Uterus (tissue), 4 donors: ENCODE results near the gene MBD5. TPM values are rescaled to one million over a fixed set of nuclear protein-coding genes. Genes with fewer than 3 reads are reported as not detected.

ENCODE experiments used
- DNase-seq, 2 donors: peaks; one replicate each; pipeline ENCODE4 v3.0.0-alpha.2; 2019 to 2020
- H3K27ac ChIP-seq, 2 donors: fragments of 200-600 bp; sonication (generic); 1 replicate in 1 of 2; 2 replicates in 1 of 2; pipeline ENCODE4 v1.5.1; 2016 to 2018
- H3K27me3 ChIP-seq, 2 donors: fragments of 200-600 bp; sonication (generic); one replicate each; pipeline ENCODE4 v1.5.1; 2018 to 2019; ENCODE audit warnings: control low read depth in 1 of 2
- H3K36me3 ChIP-seq, 2 donors: fragments of 200-600 bp; sonication (generic); one replicate each; pipeline ENCODE4 v1.5.1; 2019; ENCODE audit warnings: control low read depth in 1 of 2
- H3K4me1 ChIP-seq, 2 donors: fragments of 200-600 bp; sonication (generic); one replicate each; pipeline ENCODE4 v1.5.1; 2018 to 2019; ENCODE audit warnings: control low read depth in 1 of 2
- H3K4me3 ChIP-seq, 2 donors: fragments of 200-600 bp; sonication (generic); 1 replicate in 1 of 2; 2 replicates in 1 of 2; pipeline ENCODE4 v1.5.1; 2018 to 2019; ENCODE audit warnings: mild to moderate bottlenecking in 1 of 2
- H3K9me3 ChIP-seq, 2 donors: fragments of 200-600 bp; sonication (generic); one replicate each; pipeline ENCODE4 v1.5.1; 2019; ENCODE audit warnings: control low read depth in 1 of 2
- CTCF ChIP-seq, 4 experiments: fragments of 200-600 bp in 2 of 4; fragments of 450-650 bp in 2 of 4; sonication (generic) in 2 of 4; IDR thresholded peaks; one replicate each; pipeline ENCODE4 v1.5.1; 2016 to 2019; ENCODE audit warnings: antibody characterized with exemption in 4 of 4, mild to moderate bottlenecking in 2 of 4, moderate library complexity in 1 of 4
- POLR2A ChIP-seq, 2 donors: fragments of 450-650 bp; IDR thresholded peaks; one replicate each; pipeline ENCODE4 v1.6.1; 2016; ENCODE audit warnings: antibody characterized with exemption in 2 of 2, mild to moderate bottlenecking in 1 of 2, moderate library complexity in 1 of 2
- intact Hi-C: fragments of 100-400 bp; cut with DNase I; formaldehyde crosslinking; loops from one replicate; pipeline ENCODE4 v1.15.1; 2023; ENCODE audit warnings: low total_unique reads
- total RNA-seq, 4 donors: library from RNA; depleted of rRNA in 3 of 4; stranded (reverse); fragments of >200 nt in 3 of 4; gene quantifications; one replicate each; pipeline versions ENCODE4 v1.1.0 to v1.2.4, GENCODE V29; 2014 to 2023
- donor health status: DM: yes; HTN: yes; CAD: no.

MBD5 gene
- total RNA-seq, 4 donors from 2014 or later: 17.4 to 77.9 (median 51.5) TPM

DNA sequence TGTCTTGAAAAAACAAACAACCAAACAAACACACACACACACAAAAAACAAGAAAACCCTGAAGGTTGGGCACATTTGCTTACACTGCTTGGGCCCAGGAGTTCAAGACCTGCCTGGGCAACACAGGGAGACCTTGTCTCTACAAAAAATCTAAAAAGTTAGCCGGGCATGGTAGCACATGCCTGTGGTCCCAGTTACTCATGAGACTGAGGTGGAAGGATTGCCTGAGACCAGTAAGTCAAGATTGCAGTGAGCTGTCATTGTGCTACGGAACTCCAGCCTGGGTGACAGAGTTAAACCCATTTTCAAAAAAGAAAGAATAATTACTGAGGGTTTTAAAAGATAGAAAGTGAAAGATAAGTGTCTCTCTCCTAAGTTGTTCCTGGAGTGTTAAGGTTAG is 103.4 kb downstream of the MBD5 start:
- Histone ChIP-seq H3K36me3 (no peaks in the 10 kb centered on the region), H3K4me3 (no peak overlapping the region), H3K9me3 (no peaks in the 10 kb centered on the region), H3K27ac (no peak overlapping the region), H3K4me1 (no peaks in the 10 kb centered on the region), H3K27me3 (no peaks in the 10 kb centered on the region)
- no peak for DNase-seq
- TF ChIP-seq POLR2A (IDR thresholded peaks at IDR 0.05) (no peak), CTCF (IDR thresholded peaks at IDR 0.05) (no peak)
- intact Hi-C loops: no loop called here

- Histone ChIP-seq H3K9me3 (no peaks in the 10 kb centered on the region), H3K4me1 (peaks cover 0 to 4% of the 10 kb centered on the region in 2 donors), H3K27me3 (no peaks in the 10 kb centered on the region), H3K27ac (no peak overlapping the region), H3K4me3 (no peak overlapping the region), H3K36me3 (no peaks in the 10 kb centered on the region)
- intact Hi-C loops: no loop called here
- no peak for TF ChIP-seq POLR2A (IDR thresholded peaks at IDR 0.05)
- no peak for TF ChIP-seq CTCF (IDR thresholded peaks at IDR 0.05)
- no peak for DNase-seq
Observed at GRCh38 chr2:148130581-148130980, 109.7 kb downstream of the MBD5 start.

- TF ChIP-seq POLR2A (IDR thresholded peaks at IDR 0.05): no peak
- TF ChIP-seq CTCF (IDR thresholded peaks at IDR 0.05): no peak
- peaks cover 0 to 4% of the 10 kb centered on the region in 2 donors for H3K4me1 ChIP-seq
- no peak for DNase-seq
- H3K9me3 ChIP-seq: no peaks in the 10 kb centered on the region
- H3K27me3 ChIP-seq: no peaks in the 10 kb centered on the region
- H3K36me3 ChIP-seq: no peaks in the 10 kb centered on the region
- intact Hi-C loops: no loop called here
- no peak overlapping the region for H3K27ac ChIP-seq
- no peak overlapping the region for H3K4me3 ChIP-seq
Observed at GRCh38 chr2:148132412-148132811, 111.5 kb downstream of the MBD5 start.

GRCh38 chr2:148135705-148136104 is 114.8 kb downstream of the MBD5 start:
- peaks cover 0 to 4% of the 10 kb centered on the region in 2 donors for H3K4me1 ChIP-seq
- no peak for TF ChIP-seq CTCF (IDR thresholded peaks at IDR 0.05)
- TF ChIP-seq POLR2A (IDR thresholded peaks at IDR 0.05): no peak
- H3K9me3 ChIP-seq: no peaks in the 10 kb centered on the region
- no peak overlapping the region for H3K4me3 ChIP-seq
- no peaks in the 10 kb centered on the region for H3K36me3 ChIP-seq
- H3K27me3 ChIP-seq: no peaks in the 10 kb centered on the region
- H3K27ac ChIP-seq: no peak overlapping the region
- DNase-seq: no peak
- intact Hi-C loops: no loop called here

DNA sequence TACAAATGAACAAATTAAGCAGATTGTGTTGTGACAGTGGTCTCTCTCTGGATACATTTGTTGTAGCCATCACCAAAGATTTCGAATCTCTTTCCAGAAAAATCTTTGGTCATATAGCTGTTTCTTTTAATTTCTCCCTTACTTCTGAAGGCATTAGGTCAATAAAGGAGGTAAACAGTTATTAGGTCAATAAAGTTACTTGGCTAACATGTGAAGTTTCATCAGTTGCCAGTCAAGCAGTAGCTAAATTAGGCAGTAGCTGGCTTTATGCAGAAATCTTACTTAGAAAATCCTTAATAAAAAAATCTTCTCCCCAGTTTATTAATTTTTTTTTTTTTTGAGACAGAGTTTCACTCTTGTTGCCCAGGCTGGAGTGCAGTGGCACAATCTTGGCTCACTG is 115.5 kb downstream of the MBD5 start:
- H3K9me3 ChIP-seq: no peaks in the 10 kb centered on the region
- no peaks in the 10 kb centered on the region for H3K36me3 ChIP-seq
- H3K4me3 ChIP-seq: no peak overlapping the region
- intact Hi-C loops: no loop called here
- DNase-seq: no peak
- peaks cover 0 to 4% of the 10 kb centered on the region in 2 donors for H3K4me1 ChIP-seq
- no peaks in the 10 kb centered on the region for H3K27me3 ChIP-seq
- H3K27ac ChIP-seq: no peak overlapping the region
- no peak for TF ChIP-seq POLR2A (IDR thresholded peaks at IDR 0.05)
- no peak for TF ChIP-seq CTCF (IDR thresholded peaks at IDR 0.05)
